ENCODE data around the gene APOA1.
A peak's percentile ranks its signal among the peaks of the same experiment; 100 is the strongest.

Gene APOA1
- 0.39 to 0.59 (median 0.50) reads per million in 4 donors for total RNA-seq

DNA sequence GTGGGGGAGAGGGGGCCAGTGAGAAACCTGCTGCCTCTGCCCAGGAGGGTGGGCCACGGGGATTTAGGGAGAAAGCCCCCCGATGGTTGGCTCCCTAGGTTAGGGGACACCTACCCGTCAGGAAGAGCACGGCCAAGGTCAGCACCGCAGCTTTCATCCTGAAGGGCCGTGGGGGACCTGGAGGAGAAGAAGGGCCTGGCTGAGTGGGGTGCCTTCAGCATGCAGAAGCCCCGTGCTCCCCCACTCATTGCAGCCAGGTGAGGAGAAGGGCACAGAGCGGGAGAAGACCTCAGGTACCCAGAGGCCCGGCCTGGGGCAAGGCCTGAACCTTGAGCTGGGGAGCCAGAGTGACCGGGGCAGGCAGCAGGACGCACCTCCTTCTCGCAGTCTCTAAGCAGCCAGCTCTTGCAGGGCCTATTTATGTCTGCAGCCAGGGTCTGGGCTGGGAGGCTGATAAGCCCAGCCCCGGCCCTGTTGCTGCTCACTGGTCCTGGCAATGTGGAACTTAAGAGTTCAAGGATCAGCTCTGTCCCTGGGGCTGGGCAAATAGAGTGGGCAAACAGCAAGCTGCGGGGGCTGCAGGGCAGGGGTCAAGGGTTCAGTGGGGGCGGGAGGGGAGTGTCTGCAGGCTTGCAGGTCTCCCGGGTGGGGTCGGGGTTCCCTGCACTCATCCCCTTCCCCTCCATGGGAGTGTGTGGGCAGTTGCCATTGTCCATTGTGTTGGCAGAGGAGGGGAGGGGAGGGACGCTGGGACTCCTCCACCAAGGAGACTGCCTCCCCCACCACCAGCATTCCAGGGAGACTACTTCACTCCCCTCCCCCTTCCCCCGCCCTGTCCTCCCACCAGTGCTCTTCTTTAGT, at the start of gene APOA1:
Gene APOA1, minus strand, starts transcription at position 392 of the 861 bp plus-strand sequence. Its CDS starts 235 bp downstream, at position 157.
- no peak for DNase-seq

GRCh38 chr11:116885951-116886655, 48.7 kb upstream of the APOA1 start:
- DNase-seq = no peak

DNA sequence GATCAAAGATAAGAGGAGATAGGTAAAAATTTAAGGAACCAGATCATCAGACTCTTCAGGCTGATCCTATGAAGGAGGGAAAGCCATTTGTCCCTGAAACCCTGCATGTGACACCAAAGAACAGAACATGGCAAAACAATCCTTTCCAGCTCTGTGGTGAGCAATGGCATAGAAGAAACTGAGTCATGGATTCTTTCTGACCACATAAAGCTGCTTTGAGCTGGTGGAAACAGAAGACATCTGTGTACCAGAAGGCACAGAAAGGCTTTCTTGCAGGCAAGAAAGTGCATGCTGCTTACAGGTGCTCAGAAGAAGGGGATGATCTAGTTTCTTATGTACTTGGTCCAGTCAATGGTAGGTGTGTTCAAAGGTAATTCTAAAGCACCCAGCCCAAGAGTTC, 45.0 kb upstream of the APOA1 start:
- DNase-seq = no peak

- DNase-seq = no peak
These were observed 43.7 kb upstream of the APOA1 start for GRCh38 chr11:116881143-116881542.

- peak in 2 of 5 donors; percentile 12 to 61 for DNase-seq
These were observed 42.6 kb upstream of the APOA1 start for GRCh38 chr11:116879800-116880625.

GRCh38 chr11:116876656-116877055, 39.2 kb upstream of the APOA1 start:
- no peak for DNase-seq

DNA sequence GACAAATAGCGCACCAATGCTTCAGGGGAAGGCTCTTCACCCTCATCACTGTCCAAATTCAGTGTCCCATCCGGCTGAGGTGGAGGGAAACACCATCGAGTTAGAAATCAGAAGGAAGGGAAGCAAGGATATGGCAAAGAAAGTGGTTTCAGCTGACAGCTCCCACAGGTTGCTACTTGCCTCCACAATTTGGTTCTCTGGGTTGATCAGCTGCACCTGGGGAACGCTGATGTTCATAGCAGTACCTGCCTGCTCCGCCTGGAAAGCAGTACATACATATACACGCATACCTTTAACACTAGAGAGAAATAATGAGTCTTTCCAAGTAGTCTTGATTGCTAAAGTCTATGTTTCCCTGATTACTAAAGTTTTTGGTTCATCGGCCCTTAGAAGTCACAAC, 37.8 kb upstream of the APOA1 start:
- no peak for DNase-seq

DNA sequence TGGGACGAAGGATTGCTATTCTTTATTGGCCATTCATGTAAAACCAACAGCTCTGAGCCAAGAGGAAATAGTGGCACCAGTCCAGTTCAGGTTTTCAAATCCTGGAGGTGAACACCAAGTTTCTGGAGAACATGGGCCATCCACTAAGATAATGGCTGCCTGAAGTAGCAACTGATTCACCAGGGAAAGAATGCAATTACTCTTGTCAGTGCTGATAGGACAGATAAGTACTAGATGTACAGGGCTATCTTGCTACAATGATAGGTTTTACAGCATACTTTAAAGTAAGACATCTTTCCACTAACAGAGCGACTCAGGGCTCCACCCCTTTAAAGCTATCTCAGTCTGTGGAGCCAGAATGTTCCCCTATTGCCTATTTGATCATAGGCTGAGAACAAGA, 36.8 kb upstream of the APOA1 start:
- DNase-seq = no peak

DNA sequence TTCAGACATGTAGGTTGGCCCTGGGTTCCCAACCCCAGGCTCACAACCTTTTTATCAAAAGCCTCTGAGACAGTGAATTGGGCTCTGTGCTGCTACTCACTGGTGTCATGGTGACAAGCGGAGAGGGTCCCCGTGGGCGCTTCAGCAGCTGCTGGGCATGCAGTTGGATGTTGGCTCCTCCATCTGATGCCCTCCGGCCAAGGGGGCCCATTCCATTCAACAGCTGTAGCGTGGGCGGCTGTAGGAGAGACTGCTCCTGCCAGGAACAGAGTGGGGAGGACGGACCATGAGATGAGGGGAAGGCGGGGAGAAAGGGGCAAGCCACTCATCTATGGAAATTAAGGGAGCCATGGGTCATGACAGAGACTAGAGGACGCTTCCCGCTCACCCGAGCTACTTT, 36.0 kb upstream of the APOA1 start:
- no peak for DNase-seq

GRCh38 chr11:116871248-116871647, 33.8 kb upstream of the APOA1 start:
- no peak for DNase-seq

DNA sequence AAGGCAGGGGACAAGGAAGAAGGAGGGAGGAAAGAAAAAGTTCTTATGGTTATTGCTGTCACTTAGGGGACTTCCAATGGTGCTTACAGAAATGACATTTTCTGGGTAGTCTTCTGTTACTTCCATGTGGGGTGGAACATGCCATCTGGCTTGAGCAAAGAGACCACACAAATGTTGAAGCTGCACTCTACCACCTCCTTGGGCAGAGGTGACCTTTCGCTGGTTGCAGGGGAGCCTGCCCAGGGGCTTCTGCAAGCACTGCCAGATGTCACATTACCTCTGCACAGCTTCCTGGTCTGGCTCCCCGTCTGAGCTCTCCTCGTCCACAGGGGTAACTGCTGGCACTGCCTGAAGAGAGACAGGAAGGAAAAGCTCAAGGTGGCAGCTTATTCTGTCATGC, 32.6 kb upstream of the APOA1 start:
- peak in 1 of 5 donors; percentile 33 for DNase-seq

- DNase-seq = no peak
These were observed 32.2 kb upstream of the APOA1 start for GRCh38 chr11:116869610-116870009.

DNA sequence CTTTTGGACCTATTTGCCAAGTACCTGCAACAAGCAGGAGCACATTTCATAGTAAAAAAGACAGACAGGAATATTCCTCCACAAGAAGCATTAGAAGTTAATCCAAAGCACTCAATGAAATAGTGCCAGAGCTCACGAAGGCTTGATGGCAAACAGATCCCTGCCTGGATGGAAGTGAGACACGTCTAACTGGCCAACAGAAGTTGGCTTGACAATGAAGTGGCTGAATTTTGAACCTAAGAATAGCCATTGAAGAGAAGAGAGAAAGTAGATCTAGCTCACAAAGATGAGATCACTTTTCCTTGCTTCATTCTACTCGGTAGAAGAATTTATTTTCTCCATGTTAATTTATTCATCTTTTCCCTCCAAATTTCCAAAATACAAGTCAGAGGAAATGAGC, 30.6 kb upstream of the APOA1 start:
- DNase-seq = no peak

DNA sequence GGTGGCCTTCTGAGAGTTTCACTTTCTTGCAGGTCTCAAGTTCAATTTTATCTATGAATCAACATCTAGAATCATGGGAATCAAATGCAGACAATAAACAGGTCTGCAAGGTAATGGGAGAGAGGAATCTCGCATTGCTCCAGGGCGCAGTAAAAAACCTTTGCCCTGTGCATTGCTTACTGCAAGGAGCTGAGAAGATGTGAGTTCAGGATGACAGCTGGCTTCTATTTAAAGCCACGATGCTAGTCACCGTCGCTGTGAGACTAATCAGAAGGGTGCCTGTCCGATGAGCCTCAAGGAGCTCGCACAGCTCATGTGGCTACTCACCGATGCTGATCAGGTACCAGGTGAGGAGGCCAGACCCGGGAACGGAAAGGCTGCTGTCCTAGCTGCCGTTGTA, 30.2 kb upstream of the APOA1 start:
- DNase-seq = no peak

GRCh38 chr11:116866804-116867455, 29.5 kb upstream of the APOA1 start:
- no peak for DNase-seq

DNA sequence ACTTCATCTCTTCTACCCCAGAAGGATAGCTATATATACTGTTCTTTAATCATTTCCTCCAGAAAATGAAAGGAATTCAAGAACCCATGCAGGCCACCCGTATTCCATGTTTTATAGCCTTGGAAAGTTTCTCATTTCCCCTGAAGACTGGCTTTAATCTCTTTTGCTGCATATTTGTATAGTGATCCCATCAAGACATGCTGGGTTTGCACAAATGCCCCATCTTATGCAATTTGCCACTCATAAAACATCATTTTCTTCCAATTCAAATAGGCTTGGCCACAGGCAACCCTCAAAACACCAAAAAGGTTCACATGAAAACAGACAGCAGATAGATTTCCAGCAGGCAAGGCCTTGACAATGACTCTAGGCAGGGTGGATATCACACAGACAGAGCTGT, 28.3 kb upstream of the APOA1 start:
- no peak for DNase-seq

DNA sequence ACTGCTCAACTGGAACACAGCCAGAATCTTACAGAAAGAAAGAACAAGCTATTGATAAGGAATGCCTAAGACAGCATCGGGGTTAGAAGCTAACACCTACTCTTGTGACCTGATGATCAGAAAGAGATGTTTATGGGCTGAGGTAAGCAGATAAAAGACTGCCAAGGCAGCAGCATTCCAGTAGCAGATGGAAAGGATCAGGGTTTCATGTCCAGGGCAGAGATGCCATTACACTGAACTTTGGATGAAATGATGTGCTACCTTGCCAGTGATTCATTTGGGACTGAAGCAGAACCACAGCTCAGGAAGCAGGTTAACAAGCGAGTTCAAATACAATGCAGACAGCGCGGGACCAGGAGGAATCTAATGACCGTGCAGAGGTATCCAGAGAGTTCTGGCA, 27.1 kb upstream of the APOA1 start:
- no peak for DNase-seq

DNA sequence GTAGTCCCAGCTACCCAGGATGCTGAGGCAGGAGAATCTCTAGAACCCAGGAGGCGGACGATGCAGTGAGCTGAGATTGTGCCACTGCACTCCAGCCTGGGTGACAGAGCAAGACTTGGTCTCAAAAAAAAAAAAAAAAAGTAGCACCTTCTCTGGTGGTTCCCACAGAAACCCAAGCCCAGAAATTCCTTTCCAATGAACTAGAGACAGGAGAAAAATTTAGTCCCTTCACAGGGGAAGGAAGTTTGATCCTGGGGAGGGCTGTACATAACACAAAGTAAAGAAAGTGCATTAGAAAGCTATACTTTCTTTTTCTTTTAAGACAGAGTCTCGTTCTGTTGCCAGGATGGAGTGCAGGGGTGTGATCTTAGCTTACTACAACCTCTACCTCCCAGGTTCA, 25.5 kb upstream of the APOA1 start:
- no peak for DNase-seq

- no peak for DNase-seq
These were observed 24.8 kb upstream of the APOA1 start for GRCh38 chr11:116862185-116862584.

DNA sequence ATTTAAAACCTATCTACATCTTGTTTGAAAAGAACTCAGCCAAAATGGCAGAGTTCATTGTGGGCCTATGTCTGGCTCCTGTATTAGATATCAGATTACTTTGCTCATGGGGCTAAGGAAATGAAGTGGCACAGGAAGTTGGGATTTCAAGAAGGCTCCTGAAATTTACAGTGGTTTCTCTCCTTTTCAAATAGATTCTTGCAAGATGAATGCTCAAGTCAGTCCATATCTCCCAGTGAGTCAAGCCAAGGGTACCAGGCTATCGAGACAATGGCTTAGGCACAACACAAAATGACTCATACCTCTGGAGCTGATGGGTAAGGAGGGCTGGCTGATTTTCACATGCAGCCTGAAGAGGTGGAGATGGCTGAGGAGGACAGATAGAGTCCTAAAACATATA, 24.1 kb upstream of the APOA1 start:
- no peak for DNase-seq

DNA sequence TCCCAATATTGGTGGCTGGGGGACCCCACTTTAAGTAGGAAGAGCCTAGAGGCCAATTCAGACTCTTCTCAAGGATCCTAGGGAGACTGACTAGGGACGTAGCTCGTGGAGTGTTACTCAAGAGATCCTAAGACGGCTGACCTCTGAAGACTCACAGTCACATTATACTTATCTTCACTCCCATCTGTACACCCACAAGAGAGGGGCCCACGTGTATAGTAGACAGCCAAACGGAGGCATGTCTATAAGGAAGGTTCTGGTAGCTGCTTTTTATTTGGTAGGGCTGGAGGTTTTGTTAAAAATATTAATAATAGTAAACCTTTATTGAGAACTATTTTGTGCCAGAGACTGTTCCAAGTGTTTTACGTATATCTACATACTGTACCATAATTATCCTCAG, 22.9 kb upstream of the APOA1 start:
- no peak for DNase-seq

- no peak for DNase-seq
These were observed 21.8 kb upstream of the APOA1 start for GRCh38 chr11:116859175-116859574.

- DNase-seq = no peak
These were observed 20.5 kb upstream of the APOA1 start for GRCh38 chr11:116857936-116858335.

All from T-helper 1 cell (primary cell).